ENCODE results near the gene UTP20. TPM values are rescaled to one million over a fixed set of nuclear protein-coding genes. Genes with fewer than 3 reads are reported as not detected.

Gene UTP20
- total RNA-seq = 18.5 and 23.1 TPM in 2 replicates

DNA sequence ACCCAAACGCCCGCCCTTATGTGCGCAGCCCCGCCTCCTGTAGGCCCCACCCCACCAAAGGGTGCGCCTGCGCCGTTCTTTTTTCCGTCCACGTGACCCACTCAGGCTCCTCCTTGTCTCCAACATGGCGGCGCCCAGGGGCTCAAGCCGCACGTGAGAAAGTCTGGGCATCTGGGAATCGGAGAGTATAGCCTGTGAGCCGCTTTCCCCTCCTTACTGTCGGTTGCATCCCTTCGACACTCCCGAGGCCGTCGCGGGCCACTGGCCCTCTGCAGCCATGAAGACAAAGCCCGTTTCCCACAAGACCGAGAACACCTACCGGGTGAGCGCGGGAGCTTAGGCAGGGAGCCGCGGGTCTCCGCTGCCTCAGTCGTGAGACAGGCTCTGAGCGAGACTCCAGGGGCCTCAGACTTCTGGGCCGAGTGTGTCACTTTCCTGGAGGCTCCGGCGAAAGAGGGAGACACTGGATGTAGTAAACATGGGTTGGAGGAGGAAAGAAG is at the start of gene UTP20:
Gene UTP20 (plus strand): TSS at position 100 of the 500 bp plus-strand sequence. CDS start 178 bp downstream, at position 278.

DNA sequence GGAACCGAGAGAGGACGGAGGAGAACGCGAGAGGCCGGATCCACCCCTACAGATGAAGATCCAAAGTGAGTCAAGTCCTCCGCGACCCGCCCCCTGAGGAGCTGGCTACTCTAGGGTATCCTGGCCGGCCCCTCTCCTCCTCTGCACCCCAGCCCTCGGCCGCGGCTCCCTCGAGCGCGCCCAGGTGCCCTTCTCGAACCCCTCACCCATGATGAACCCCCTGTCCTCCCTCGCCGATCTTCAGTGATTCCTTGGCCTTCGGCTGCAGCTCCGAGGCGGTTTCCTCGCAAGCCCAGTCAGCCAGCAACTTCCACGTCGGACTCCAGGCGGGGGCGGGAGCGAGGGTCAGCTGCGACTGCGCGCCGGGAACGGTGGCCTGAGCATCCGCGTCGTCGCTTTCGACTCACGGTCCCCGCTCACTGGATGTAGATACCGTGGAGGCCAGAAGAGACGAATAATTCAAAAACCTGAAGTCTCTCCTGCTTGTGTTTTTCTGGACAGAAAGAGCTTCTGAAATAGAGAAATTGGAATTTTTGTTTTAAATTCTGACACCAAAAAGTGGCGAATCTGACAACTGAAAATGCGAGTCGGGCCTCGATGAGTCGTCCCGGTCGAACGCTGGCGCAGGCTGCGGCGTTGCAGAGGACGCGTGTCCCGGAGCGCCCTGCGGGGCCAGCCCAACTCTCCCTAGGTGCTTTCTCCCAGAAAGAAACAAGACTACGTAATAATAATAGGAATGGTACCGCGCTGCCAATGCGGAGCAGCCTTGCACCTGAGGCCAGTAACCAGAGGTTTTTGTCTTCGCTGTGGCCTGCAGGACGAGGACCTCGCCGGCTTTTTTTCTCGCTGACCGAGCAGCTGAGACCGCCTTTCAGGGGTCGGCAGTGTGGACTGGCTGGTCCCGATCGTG is 127.8 kb downstream of the UTP20 start, which contains the start of gene ARL1:
Gene ARL1 (minus strand): TSS at position 337 of the 910 bp plus-strand sequence. CDS start 127 bp downstream, at position 210.

Other genes with a start within 250 kb of the UTP20 start
- not detected in 2 replicates for gene SLC5A8, start 69.9 kb upstream of the UTP20 start, total RNA-seq
- gene ARL1, start 127.7 kb downstream of the UTP20 start, total RNA-seq = 81.8 and 88.4 TPM in 2 replicates
- gene SPIC, start 195.2 kb downstream of the UTP20 start, total RNA-seq = not detected in 2 replicates

Measured in epithelial cell of umbilical artery (primary cell).